Thyroid gland (tissue), 4 donors: Measurements from ENCODE around the gene GATAD1.

Experiments
- CTCF ChIP-seq, 6 experiments: fragments of 200-600 bp in 3 of 6; fragments of 450-650 bp in 3 of 6; sonication (generic) in 3 of 6; IDR thresholded peaks; one replicate each; pipeline ENCODE4 v1.5.1; 2016 to 2019; ENCODE audit warnings: antibody characterized with exemption in 6 of 6, mild to moderate bottlenecking in 2 of 6, inconsistent platforms in 1 of 6, moderate library complexity in 1 of 6
- POLR2A ChIP-seq, 2 donors: fragments of 450-650 bp; IDR thresholded peaks; one replicate each; pipeline ENCODE4 v1.6.1; 2017; ENCODE audit warnings: antibody characterized with exemption in 2 of 2, mild to moderate bottlenecking in 2 of 2, moderate library complexity in 1 of 2

GRCh38 chr7:92413550-92413949, 33.7 kb upstream of the GATAD1 start:
- TF ChIP-seq POLR2A (IDR thresholded peaks at IDR 0.05) (no peak), CTCF (IDR thresholded peaks at IDR 0.05) (no peak)
